Measurements from ENCODE around the gene CLIP3. TPM values are rescaled to one million over a fixed set of nuclear protein-coding genes. Genes with fewer than 3 reads are reported as not detected.

Gene CLIP3
- total and polyA plus RNA-seq, 7 donors = 1.2 to 53.7 (median 22.5) TPM

- H3K36me3 ChIP-seq = no peaks in the 10 kb centered on the region
- 78 to 79% methylated on average over 3 of the region's 3 CpGs for WGBS, 2 donors
- DNase-seq = no peak
- no peak overlapping the region for H3K27ac ChIP-seq
- no peak for TF ChIP-seq EP300 (IDR thresholded peaks at IDR 0.05)
- no peak for TF ChIP-seq CTCF (IDR thresholded peaks at IDR 0.05)
- no peak for TF ChIP-seq POLR2AphosphoS5 (IDR thresholded peaks at IDR 0.05)
- TF ChIP-seq POLR2A (IDR thresholded peaks at IDR 0.05) = no peak
- peaks cover 3 to 26% (median 6%) of the 10 kb centered on the region in 3 donors for H3K27me3 ChIP-seq
- intact Hi-C loops (cut with DNase I) = no loop called here
- no peak overlapping the region for H3K4me3 ChIP-seq
- H3K9me3 ChIP-seq = no peaks in the 10 kb centered on the region
- no peaks in the 10 kb centered on the region for H3K4me1 ChIP-seq
These were observed 65.9 kb downstream of the CLIP3 start for GRCh38 chr19:35966771-35967170.

Other genes starting within 250 kb of the CLIP3 start
- not detected for gene PRODH2, start 220.0 kb downstream of the CLIP3 start, total RNA-seq
- gene PRODH2, start 220.0 kb downstream of the CLIP3 start, polyA plus RNA-seq = not detected
- gene NPHS1, start 180.4 kb downstream of the CLIP3 start, total RNA-seq = not detected
- gene NPHS1, start 180.4 kb downstream of the CLIP3 start, polyA plus RNA-seq = under 1 TPM in 2 of 3 donors, not detected in 1; under 0.01 to 0.35 TPM
- gene KIRREL2, start 176.0 kb downstream of the CLIP3 start, total RNA-seq = under 1 TPM in 1 of 4 donors, not detected in 3; 0.16 TPM
- under 1 TPM in 2 of 3 donors, not detected in 1; under 0.01 to 0.34 TPM for gene KIRREL2, start 176.0 kb downstream of the CLIP3 start, polyA plus RNA-seq
- gene APLP1, start 164.3 kb downstream of the CLIP3 start, total RNA-seq = 10 to 100 TPM in 1 of 4 donors, 1 to 10 TPM in 3; 3.6 to 11.3 (median 7.0) TPM
- gene APLP1, start 164.3 kb downstream of the CLIP3 start, polyA plus RNA-seq = 1 to 10 TPM in 1 of 3 donors, not detected in 2; 4.4 TPM
- gene NFKBID, start 132.3 kb downstream of the CLIP3 start, total RNA-seq = 1 to 10 TPM; 2.5 to 7.8 (median 6.6) TPM
- 1 to 10 TPM; 1.2 to 9.6 (median 4.4) TPM for gene NFKBID, start 132.3 kb downstream of the CLIP3 start, polyA plus RNA-seq
- gene HCST, start 130.3 kb downstream of the CLIP3 start, total RNA-seq = 1 to 10 TPM in 3 of 4 donors, not detected in 1; 3.5 to 5.8 (median 3.9) TPM
- 10 to 100 TPM in 2 of 3 donors, 1 to 10 TPM in 1; 2.4 to 36.1 (median 13.9) TPM for gene HCST, start 130.3 kb downstream of the CLIP3 start, polyA plus RNA-seq
- gene TYROBP, start 124.6 kb downstream of the CLIP3 start, total RNA-seq = 100 to 1,000 TPM in 3 of 4 donors, 10 to 100 TPM in 1; 71.5 to 172 (median 126) TPM
- gene TYROBP, start 124.6 kb downstream of the CLIP3 start, polyA plus RNA-seq = 100 to 1,000 TPM in 2 of 3 donors, 10 to 100 TPM in 1; 95.8 to 211 (median 125) TPM
- gene LRFN3, start 96.5 kb downstream of the CLIP3 start, total RNA-seq = 1 to 10 TPM; 4.6 to 7.2 (median 6.6) TPM
- gene LRFN3, start 96.5 kb downstream of the CLIP3 start, polyA plus RNA-seq = 1 to 10 TPM; 5.3 to 9.7 (median 6.0) TPM
- gene SDHAF1, start 37.7 kb downstream of the CLIP3 start, total RNA-seq = 100 to 1,000 TPM in 1 of 4 donors, 10 to 100 TPM in 3; 56.2 to 135 (median 68.9) TPM
- 10 to 100 TPM; 19.2 to 28.2 (median 24.0) TPM for gene SDHAF1, start 37.7 kb downstream of the CLIP3 start, polyA plus RNA-seq
- gene SYNE4, start 24.1 kb downstream of the CLIP3 start, total RNA-seq = under 1 TPM; 0.28 to 0.82 (median 0.76) TPM
- 1 to 10 TPM; 3.9 to 7.8 (median 6.0) TPM for gene SYNE4, start 24.1 kb downstream of the CLIP3 start, polyA plus RNA-seq
- 10 to 100 TPM; 19.9 to 31.7 (median 26.6) TPM for gene ALKBH6, start 18.7 kb downstream of the CLIP3 start, total RNA-seq
- 10 to 100 TPM; 12.0 to 24.4 (median 12.5) TPM for gene ALKBH6, start 18.7 kb downstream of the CLIP3 start, polyA plus RNA-seq
- 10 to 100 TPM; 12.6 to 23.9 (median 18.9) TPM for gene THAP8, start 21.4 kb upstream of the CLIP3 start, total RNA-seq
- 1 to 10 TPM; 5.8 to 9.0 (median 6.5) TPM for gene THAP8, start 21.4 kb upstream of the CLIP3 start, polyA plus RNA-seq
- 1 to 10 TPM in 1 of 4 donors, under 1 TPM in 3; 0.16 to 1.1 (median 0.32) TPM for gene WDR62, start 22.0 kb upstream of the CLIP3 start, total RNA-seq
- 1 to 10 TPM in 1 of 3 donors, under 1 TPM in 2; under 0.01 to 6.8 (median 0.69) TPM for gene WDR62, start 22.0 kb upstream of the CLIP3 start, polyA plus RNA-seq
- gene OVOL3, start 78.3 kb upstream of the CLIP3 start, total RNA-seq = not detected
- not detected for gene OVOL3, start 78.3 kb upstream of the CLIP3 start, polyA plus RNA-seq
- gene POLR2I, start 82.0 kb upstream of the CLIP3 start, total RNA-seq = 100 to 1,000 TPM in 1 of 4 donors, 10 to 100 TPM in 3; 39.9 to 118 (median 83.5) TPM
- gene POLR2I, start 82.0 kb upstream of the CLIP3 start, polyA plus RNA-seq = 10 to 100 TPM; 46.7 to 96.1 (median 52.0) TPM
- gene TBCB, start 82.6 kb upstream of the CLIP3 start, total RNA-seq = 100 to 1,000 TPM; 109 to 162 (median 153) TPM
- gene TBCB, start 82.6 kb upstream of the CLIP3 start, polyA plus RNA-seq = 100 to 1,000 TPM; 117 to 133 (median 125) TPM
- gene CAPNS1, start 107.2 kb upstream of the CLIP3 start, total RNA-seq = 100 to 1,000 TPM; 101 to 116 (median 104) TPM
- 100 to 1,000 TPM; 656 to 938 (median 931) TPM for gene CAPNS1, start 107.2 kb upstream of the CLIP3 start, polyA plus RNA-seq
- 10 to 100 TPM; 43.0 to 88.5 (median 72.4) TPM for gene COX7A1, start 119.6 kb upstream of the CLIP3 start, total RNA-seq
- gene COX7A1, start 119.6 kb upstream of the CLIP3 start, polyA plus RNA-seq = 10 to 100 TPM; 11.3 to 27.0 (median 11.4) TPM
- gene ZNF565, start 181.8 kb upstream of the CLIP3 start, total RNA-seq = 1 to 10 TPM; 5.3 to 7.5 (median 6.8) TPM
- gene ZNF565, start 181.8 kb upstream of the CLIP3 start, polyA plus RNA-seq = 1 to 10 TPM; 2.4 to 4.8 (median 2.5) TPM
- 10 to 100 TPM; 52.1 to 71.7 (median 57.5) TPM for gene ZNF146, start 182.2 kb upstream of the CLIP3 start, total RNA-seq
- gene ZNF146, start 182.2 kb upstream of the CLIP3 start, polyA plus RNA-seq = 10 to 100 TPM; 28.0 to 32.0 (median 30.0) TPM

Data from sigmoid colon (tissue), 7 donors.